Body of pancreas (tissue), 4 donors: ENCODE data around the gene LRRC7.

ENCODE experiments used
- CTCF ChIP-seq, 7 experiments: fragments of 450-650 bp in 4 of 7; fragments of 200-600 bp in 3 of 7; sonication (generic) in 3 of 7; IDR thresholded peaks; one replicate each; pipeline ENCODE4 v1.5.1; 2016 to 2019; ENCODE audit warnings: antibody characterized with exemption in 7 of 7
- POLR2A ChIP-seq, 3 donors: fragments of 450-650 bp; IDR thresholded peaks; one replicate each; pipeline ENCODE4 v1.6.1; 2016; ENCODE audit warnings: antibody characterized with exemption in 3 of 3, mild to moderate bottlenecking in 2 of 3

GRCh38 chr1:69754521-69754920, 186.8 kb downstream of the LRRC7 start:
- TF ChIP-seq CTCF (IDR thresholded peaks at IDR 0.05) (no peak), POLR2A (IDR thresholded peaks at IDR 0.05) (no peak)
